ENCODE measurements around the gene KCTD19. TPM values are rescaled to one million over a fixed set of nuclear protein-coding genes. Genes with fewer than 3 reads are reported as not detected.
"Not testable (repeated sequence)": the region's sequence is repeated elsewhere in the genome, so short reads cannot be mapped to it uniquely, and the experiment has no call there.

Gene KCTD19
- 0.37 TPM for total RNA-seq

DNA sequence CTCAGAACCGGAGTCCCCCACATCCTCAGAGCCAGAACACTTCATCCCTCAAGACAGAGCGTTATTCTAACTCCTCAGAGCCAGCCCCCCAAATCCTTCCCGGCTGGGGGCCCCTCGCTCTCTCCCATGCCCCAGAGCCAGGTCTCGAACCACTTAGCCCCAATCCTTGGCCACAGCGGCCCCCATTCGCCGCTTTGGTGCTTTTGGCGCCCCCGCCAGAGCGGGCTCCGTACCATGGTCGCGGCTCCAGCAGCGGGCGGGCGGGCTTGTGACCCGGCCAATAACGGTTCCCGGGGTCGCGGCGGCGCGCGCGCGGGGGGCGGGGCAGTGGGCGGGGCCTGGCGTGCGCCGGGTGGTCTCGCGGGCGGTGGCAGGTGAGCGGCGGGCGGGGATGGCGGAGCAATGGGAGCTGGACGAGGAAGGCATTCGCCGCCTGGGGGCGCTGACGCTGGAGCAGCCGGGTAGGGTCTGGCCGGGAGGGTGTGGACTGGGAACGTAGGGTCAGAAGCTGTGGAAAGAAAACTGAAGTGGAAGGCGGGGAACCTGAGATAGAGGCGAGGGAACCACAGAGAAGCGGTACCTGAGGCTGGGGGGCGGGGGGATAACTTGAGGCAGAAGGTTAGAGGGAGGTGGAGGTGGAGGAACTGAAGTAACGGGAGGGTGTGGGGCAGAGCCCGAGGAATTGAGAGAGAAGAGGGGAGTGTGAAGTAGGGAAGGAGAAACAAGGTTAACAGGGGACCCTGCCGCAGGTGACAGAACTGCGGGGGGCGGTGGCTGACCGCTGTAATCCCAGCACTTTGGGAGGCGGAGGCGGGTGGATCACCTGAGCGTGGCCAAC is at the start of gene KCTD19, which contains the start of gene LRRC36:
Gene KCTD19 (minus strand): TSS at position 270 of the 838 bp plus-strand sequence. CDS start 34 bp downstream, at position 236.
Gene LRRC36 (plus strand): TSS at position 344 of the 838 bp plus-strand sequence. CDS start 48 bp downstream, at position 392.
- peak; percentile 53 for DNase-seq (ENCODE audit: low spot score)

DNA sequence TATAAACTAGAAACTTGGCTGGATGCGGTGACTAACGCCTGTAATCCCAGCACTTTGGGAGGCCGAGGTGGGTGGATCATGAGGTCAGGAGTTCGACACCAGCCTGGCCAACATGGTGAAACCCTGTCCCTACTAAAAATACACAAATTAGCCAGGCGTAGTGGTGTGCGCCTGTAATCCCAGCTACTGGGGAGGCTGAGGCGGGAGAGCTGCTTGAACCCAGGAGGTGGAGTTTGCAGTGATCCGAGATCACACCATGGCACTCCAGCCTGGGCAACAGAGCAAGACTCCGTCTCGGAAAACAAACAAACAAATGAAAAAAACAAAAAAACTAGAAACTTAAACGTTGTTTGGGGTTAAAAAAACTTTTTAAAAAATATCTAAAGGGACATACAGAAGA is 49.5 kb upstream of the KCTD19 start:
- DNase-seq (ENCODE audit: low spot score), result not testable (repeated sequence)

DNA sequence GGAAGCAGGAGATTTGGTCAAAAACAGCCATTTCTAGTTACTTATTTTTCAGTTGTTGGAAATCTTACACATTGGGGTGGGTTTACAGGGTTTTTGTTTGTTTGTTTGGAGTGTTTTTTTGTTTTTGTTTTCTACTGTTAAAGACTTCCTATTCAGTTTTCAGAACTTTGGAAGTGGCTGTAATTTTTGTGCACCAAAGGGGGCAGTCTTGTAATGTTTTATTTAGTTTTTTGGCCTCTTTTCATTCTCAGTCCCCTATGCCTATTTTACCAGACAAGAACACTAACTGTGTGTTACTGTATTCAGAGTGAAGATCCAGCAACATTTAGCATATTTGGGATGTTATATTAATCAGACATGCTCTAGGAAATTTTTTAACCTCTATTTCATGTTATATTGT is 46.1 kb upstream of the KCTD19 start:
- DNase-seq (ENCODE audit: low spot score), result no peak

DNA sequence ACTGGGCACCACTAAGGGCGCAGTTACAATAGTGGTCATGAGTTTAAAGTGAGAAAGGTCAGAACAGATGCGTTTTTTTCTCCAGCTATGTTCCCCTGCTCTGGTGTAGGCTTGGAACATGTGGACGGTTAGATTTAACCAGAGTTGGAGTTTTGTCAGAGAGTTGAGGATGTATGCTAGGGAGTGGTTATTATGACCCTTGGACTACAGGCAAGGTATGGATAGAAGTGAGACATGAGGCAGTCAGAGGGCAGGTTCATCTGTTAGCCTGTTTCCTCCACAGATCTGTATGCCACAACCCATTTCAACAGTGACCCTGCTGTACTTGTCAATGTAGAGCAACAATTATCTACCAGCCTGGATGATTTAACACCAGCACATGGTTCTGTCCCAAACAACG is 44.1 kb upstream of the KCTD19 start:
- DNase-seq (ENCODE audit: low spot score), result no peak

DNA sequence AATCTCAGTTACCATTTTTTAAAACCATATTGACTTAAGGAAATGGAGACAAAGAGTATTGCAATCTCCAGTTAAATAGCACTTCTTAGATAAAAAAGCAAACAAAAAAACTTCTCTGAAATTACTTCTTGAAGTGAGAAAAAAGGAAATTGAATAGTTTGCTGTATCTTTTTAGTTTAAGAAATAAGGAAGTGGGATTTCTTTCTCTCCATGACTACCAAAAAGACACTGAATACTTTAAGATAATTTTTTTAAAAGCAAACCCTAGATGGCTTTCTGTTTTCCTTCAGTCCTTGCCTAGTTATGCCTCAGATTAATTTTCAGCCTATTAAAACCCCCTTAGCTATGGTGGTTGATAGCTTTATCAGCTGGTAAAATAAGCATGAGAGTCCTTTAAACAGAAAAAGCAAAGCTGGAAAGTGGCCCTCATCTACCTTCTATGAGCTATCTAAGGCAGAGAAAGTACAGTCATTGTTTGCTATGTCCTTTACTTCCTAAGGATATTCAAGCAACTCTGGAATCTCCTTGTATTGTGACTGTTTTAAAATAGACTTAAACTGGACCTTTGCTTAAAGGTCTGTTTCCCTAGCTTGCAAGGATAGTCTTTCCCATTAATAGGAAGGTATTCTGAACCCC is 38.2 kb upstream of the KCTD19 start:
- DNase-seq (ENCODE audit: low spot score), result no peak

DNA sequence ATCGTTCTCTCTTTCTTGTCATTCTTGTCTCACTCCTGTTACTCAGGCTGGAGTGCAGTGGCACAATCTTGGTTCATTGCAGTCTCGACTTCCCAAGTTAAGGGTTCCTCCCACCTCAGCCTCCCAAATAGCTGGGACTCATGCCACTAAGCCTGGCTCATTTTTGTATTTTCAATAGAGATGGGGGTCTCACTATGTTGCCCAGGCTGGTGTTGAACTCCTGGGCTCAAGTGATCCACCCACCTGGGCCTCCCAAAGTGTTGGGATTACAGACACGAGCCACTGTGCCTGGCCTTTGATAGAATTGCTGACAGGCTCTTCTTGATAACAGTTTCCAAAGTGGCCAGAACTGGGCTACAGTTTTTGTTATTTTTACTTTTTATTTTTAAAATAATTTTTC is 34.5 kb upstream of the KCTD19 start:
- no peak for DNase-seq (ENCODE audit: low spot score)

DNA sequence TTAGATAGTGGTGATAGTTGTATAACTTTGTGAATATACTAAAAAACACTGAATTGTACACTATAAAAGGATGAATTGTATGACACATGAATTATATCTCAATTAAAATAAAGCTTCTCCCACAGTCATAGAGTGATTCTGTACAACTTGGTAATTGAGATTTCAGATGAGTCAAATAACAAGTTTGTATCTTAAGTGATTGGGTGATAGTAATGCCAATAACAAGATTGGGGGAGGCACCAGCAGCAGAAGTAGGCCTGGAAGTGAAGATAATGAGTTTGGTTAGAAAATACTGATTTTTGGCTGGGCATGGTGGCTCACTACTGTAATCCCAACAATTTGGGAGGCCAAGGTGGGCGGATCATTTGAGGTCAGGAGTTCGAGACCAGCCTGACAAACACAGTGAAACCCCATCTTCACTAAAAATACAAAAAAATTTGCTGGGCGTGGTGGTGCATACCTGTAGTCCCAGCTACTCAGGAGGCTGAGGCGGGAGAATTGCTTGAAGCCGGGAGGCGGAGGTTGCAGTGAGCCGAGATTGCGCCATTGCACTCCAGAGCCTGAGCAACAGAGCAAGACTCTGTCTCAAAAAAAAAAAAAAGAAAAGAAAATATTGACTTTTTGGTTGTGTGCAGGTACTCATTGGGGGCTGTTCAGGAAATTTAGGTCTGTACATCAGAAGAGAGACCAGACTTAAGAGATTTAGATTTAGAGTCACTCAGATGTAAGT is 33.2 kb upstream of the KCTD19 start:
- DNase-seq (ENCODE audit: low spot score), result not testable (repeated sequence)

DNA sequence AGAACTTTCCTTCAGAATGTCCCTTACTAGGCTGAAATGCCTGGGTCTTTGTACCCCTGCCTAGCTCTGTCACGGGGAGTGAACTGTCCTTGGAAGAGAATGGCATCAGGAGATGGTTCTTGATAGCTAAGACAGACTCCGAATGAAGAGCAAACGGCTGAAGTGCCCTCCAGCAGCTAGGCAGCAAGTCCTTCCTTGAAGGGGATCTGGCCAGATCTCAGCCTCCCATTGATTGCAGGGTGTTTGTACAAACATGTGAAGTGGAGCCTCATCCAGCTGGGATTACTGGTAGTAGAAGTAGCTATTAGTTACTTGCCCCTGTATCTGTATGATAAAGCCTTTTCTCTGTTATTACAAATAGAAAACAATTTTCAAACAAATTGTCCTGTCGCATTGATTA is 31.0 kb upstream of the KCTD19 start:
- DNase-seq (ENCODE audit: low spot score), result no peak

DNA sequence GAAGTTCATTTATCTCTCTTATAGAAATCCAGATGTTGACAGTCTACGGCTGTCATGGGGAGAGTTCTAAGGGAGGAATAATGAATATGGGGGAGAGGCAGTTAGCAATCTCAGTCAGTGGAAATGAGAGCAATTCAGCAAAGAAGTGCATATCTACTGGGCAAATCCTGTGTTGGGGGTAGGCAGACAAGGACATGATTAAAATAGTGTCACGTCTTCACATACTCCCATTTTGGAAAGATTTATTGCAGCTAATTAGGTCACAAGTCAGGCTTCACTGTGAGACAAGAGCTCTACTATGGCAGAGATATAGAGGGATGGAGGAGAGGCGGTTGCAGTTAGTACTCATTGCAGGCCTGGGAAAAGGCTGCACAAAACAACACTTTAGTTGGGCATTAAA is 29.9 kb upstream of the KCTD19 start:
- no peak for DNase-seq (ENCODE audit: low spot score)

DNA sequence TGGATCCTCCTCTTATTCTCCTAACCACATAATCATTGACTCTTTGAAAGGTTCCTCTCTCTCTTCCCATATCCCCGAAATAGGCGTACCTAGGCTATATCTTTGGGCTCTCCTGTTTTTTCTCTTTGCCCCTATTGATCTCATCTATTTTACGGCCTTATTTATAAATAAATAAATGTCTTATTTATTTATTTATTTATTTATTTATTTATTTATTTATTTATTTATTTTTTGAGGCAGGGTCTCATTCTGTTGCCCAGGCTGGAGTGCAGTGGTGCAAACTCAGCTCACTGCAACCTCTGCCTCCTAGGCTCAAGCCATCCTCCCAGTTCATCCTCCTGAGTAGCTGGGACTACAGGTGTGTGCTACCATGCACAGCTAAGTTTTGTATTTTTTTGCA is 25.9 kb upstream of the KCTD19 start:
- DNase-seq (ENCODE audit: low spot score), result not testable (repeated sequence)

DNA sequence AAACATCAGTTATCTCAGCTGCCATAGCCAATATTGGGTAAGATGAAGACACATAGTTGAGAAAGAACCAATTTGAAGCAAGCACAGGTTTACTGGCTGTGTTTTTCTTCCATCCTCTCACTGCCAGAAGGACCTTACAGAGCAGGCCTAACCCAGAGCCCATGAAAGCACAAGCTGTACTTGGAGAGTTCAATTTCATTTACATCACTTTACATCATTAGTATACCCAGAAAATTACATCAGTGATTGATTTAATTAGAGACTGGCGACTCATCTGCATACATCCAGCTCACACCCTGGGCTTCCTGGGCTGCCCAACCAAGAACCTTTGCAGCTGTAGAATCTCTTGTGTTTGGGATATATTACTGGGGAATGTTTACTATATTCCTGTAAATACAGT is 23.8 kb upstream of the KCTD19 start:
- DNase-seq (ENCODE audit: low spot score), result no peak

DNA sequence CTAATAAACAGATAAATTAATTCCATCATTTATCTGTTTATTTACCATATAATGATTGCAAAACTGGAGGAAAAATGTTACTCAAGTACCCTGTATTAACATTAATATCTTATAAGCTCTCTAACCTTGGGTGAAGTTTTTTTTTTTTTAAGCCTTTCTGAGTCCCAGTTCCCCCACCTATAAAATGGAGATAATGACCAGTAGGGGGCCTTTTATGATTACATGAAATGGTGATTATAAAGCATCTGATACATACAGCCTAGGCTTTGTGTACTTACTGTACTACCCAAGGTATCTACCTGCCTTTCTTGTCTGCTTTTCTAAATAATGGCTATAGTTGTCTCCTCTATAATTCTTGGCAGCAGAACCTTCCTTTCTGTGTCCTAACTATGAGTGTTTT is 22.6 kb upstream of the KCTD19 start:
- no peak for DNase-seq (ENCODE audit: low spot score)

DNA sequence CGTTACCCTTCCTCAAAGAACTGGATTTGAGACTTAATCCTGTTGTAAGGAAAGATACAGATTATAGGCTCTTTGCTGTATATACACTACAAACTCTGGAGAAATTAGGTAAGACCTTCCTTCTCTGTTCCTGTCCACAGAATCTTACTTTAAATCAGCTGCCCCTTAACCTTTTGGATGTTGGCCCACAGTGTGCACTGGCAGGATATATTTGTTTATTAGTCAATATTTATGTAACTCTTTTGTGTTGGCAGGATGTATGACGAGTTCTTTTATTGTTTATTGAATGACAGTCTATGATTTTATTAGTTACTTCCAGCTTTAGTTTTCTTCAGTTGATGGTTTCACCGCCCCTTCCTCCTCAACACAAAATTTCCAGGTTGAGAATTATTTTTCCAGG is 19.8 kb upstream of the KCTD19 start:
- DNase-seq (ENCODE audit: low spot score), result no peak

DNA sequence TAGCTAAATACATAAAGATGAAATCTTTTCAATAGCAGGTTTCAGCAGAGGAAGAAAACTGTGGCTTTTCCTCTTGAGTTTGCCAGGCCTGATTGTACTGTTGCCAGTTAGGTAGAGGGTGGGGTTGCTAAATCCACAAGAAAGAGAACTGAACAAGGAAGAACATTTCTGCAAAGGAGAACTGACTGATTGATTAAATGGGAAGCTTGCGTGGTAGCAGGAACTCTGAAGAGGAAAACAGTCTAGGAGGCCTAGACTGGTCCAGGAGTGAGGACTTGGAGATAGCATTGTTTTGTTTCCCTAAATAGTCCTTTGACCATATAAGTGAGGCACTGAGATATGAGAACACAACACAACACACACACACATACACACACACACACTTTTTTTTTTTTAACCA is 18.9 kb upstream of the KCTD19 start:
- DNase-seq (ENCODE audit: low spot score), result peak; percentile 36

DNA sequence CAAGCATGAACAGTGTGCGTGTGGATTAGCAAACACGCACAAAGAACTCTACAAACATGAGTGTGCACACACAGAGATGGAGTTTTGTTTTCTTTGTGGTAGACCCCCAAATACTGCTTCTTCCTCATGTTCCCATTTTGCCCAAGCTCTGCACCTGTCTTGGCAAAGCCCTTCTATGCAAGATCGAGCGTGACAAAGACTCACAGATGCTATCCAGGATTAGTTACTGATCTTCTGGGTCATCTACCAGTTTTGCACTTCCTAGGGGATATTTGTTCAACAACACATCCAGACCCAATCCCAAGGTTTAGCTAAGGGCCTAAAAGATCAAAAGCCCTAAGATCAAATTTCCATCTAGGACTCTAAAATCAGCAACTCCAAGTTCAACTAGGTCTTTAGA is 16.1 kb upstream of the KCTD19 start:
- no peak for DNase-seq (ENCODE audit: low spot score)

DNA sequence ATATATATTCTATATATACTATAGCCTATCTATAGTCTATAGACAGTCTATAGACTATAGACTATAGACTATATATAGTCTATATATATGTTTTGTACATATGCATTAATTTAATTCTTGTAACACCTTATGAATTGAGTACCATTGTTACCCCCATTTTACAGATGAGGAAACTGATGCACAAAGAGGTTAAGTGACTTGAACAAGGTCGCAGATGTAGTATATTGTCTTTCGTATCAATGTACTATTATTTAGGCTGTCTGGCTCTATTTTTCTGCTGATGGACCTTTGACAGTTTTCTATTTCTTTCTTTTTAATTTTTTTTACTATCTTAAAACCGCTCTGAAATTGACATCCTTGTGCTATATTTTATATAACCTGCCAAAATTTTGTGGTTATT is 14.7 kb upstream of the KCTD19 start:
- DNase-seq (ENCODE audit: low spot score), result no peak

DNA sequence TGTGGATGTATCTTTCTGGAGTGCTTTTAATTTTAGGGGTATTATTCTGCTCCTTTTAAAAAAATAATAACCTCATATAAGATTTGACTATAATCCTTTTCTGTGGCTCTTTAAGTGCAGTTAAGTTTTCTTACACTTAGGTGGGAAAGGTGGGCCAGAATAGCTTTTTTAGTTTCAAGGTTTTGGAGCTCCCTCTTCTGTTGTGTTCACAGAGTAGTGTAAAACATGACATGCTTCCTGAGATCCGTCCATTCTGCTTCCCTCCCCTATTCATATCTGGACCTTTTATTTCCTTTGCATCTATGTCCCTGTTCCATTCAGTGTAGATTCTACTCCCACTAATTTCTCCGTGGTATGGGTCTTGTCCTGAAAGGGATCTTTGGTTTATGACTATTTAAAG is 12.9 kb upstream of the KCTD19 start:
- DNase-seq (ENCODE audit: low spot score), result no peak

DNA sequence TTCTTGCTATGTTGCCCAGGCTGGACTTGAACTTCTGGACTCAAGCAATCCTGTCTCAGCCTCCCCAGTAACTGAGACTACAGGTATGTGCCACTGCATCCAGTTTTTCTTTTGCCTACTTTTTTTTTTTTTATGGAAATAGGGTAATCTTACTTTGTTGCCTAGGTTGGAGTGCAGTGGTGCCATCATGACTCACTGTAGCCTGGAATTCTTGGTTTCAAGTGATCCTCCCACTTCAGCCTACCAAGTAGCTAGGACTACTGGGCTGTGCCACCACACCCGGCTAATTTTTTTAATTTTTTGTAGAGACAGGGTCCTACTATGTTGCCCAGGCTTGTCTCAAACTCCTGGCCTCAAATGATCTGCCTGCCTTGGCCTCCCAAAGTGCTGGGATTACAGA is 10.1 kb upstream of the KCTD19 start:
- DNase-seq (ENCODE audit: low spot score), result no peak

DNA sequence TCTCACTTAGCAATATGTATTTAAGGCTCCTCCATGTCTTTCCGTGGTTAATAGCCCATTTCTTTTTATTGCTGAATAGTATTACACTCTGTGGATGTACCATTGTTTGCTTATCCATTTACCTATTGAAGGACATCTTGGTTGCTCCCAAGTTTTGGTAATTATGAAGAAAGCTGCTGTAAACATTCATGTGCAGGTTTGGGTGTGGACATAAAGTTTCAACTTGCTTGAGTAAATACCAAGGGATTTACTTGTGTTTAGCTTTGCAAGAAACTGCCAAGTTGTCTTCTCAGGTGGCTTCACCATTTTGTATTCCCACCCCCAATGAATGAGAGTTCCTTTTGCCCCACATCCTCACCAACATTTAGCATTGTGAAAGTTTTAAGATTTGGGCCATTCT is 9.6 kb upstream of the KCTD19 start:
- DNase-seq (ENCODE audit: low spot score), result no peak

DNA sequence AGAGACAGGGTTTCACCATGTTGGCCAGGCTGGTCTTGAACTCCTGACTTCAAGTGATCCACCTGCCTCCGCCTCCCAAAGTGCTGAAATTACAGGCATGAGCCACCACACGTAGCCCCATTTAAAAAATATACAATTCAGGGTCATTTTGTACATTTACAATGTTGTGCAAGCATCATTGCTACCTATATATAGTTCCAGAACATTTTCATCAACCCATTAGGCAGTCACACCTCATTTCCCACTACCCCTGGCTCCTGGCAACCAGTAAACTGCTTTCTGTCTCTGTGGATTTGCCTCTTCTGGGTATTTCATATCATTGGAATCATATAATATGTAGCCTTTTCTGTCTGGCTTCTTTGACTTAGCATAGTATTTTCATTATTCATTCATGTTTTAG is 6.8 kb upstream of the KCTD19 start:
- DNase-seq (ENCODE audit: low spot score), result no peak

DNA sequence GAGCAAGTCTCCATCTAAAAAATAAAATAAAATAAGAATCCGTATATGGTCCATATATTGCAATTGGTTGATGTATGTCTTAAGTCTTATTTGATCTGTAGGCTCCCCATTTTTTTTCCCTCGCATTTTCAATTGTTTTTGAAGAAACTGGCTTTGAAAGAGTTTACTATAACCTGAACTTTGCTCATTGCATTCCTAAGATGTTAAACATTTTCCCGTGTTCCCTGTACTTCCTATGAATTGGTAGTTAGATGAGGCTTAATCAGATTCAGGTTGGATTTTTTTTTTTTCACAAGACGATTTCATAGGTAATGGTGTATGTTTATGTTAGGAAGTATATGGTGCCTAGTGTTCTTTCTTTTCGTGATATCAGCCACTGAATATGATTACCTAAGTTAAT is 3.4 kb upstream of the KCTD19 start:
- DNase-seq (ENCODE audit: low spot score), result no peak

DNA sequence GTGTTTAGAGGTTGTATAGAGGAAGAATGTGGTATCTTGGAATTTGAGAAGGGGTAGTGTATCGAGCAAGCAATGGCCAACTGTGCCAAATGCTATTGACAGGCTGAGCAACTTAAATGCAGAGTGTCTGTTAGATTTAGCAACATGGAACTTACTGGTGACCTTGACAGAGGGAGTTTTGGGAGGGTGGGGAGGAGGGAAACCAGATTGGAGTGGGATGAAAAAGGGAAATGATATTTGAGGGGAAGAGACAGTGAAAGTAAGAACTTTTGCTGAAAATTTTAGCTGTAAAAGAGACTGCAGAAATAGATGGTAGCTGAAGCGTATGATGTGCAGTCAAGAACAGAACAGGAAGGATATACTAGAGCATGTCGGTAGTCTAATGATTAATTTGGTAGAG is 1.2 kb upstream of the KCTD19 start:
- DNase-seq (ENCODE audit: low spot score), result no peak

DNA sequence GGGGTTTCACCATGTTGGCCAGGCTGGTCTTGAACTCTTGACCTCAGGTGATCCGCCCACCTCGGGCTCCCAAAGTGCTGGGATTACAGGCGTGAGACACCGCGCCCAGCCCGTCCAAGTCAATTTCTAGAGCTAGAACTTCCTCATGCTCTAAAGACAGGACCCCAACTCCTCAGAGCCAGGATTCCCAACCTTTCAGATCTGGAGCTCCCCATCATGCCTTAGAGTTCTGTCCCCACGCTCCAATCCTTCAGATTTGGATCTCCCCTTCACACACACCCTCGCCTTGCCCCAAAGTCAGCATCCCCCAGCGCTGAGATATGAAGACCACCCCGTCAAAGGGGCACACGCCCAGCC is 448 bp downstream of the KCTD19 start:
- no peak for DNase-seq (ENCODE audit: low spot score)

Measured in mucosa of gallbladder (tissue), 1 donor.